Breast epithelium (tissue), 3 donors: ENCODE results near the gene AGAP9.
"Not testable (repeated sequence)": the region's sequence is repeated elsewhere in the genome, so short reads cannot be mapped to it uniquely, and the experiment has no call there.

Source experiments
- POLR2A ChIP-seq: fragments of 450-650 bp; IDR thresholded peaks from one replicate; pipeline ENCODE4 v1.6.1; 2016; ENCODE audit warnings: antibody characterized with exemption, mild to moderate bottlenecking, moderate library complexity
- POLR2AphosphoS5 ChIP-seq, 3 donors: sonication (generic); formaldehyde crosslinking; IDR thresholded peaks; one replicate each; pipeline ENCODE4 v1.6.1; 2017; ENCODE audit warnings: antibody characterized with exemption in 3 of 3
- TF ChIP-seq, protein P1 (sequence below), 3 donors: fragments of 450-650 bp; IDR thresholded peaks; one replicate each; pipeline ENCODE4 v1.5.1; 2016 to 2017; ENCODE audit warnings: antibody characterized with exemption in 3 of 3, mild to moderate bottlenecking in 3 of 3, moderate library complexity in 3 of 3

DNA sequence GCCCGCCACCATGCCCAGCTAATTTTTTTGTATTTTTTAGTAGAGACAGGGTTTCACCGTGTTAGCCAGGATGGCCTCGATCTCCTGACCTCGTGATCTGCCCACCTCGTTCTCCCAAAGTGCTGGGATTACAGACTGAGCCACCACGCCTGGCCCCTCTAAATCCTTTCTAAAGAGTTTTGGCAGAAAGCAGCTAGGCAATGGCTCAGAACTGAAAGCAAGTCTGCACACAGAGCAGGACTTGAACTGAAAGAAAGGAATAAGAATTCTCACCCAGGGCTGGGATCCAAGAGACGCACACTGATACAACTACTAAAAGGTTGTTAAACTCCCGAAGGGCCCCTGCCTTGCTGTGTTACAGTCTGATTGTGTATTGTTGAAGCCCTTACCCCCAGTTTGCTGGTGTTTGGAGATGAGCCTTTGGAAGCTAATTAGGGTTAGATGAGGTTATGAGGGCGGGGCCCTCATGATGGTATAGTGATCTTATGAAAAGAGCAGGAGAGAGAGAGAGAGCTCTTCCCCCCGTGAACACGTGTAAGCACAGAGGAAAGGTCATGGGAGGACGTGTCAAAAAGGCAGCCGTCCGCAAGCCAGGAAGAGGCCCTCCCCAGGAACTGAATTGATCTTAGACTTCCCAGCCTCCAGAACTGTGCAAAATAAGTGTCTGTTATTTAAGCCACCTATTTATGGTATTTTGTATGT lies 58.1 kb downstream of the AGAP9 start:
- TF ChIP-seq, protein P1, sequence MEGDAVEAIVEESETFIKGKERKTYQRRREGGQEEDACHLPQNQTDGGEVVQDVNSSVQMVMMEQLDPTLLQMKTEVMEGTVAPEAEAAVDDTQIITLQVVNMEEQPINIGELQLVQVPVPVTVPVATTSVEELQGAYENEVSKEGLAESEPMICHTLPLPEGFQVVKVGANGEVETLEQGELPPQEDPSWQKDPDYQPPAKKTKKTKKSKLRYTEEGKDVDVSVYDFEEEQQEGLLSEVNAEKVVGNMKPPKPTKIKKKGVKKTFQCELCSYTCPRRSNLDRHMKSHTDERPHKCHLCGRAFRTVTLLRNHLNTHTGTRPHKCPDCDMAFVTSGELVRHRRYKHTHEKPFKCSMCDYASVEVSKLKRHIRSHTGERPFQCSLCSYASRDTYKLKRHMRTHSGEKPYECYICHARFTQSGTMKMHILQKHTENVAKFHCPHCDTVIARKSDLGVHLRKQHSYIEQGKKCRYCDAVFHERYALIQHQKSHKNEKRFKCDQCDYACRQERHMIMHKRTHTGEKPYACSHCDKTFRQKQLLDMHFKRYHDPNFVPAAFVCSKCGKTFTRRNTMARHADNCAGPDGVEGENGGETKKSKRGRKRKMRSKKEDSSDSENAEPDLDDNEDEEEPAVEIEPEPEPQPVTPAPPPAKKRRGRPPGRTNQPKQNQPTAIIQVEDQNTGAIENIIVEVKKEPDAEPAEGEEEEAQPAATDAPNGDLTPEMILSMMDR (IDR thresholded peaks at IDR 0.05), result not testable (repeated sequence)
- TF ChIP-seq POLR2A; POLR2AphosphoS5 (IDR thresholded peaks at IDR 0.05): not testable (repeated sequence)
